ENCODE data around the gene LIMS1. TPM values are rescaled to one million over a fixed set of nuclear protein-coding genes. Genes with fewer than 3 reads are reported as not detected.

Gene LIMS1
- polyA plus RNA-seq, 1 experiment: 95.0 TPM

- CTCF ChIA-PET: interaction anchor here (1.0 to 5.6 kb wide), 3 partner anchors 9 to 135 kb away, joined by 4 to 53 read pairs (median 9); no protein-coding TSS in a partner anchor
- peak; percentile 86 for DNase-seq (ENCODE audit: low read depth, low spot score)
- H3K9me3 ChIP-seq (ENCODE audit: control insufficient read depth, insufficient read depth, low read length): no peaks in the 10 kb centered on the region
- no peak overlapping the region for H3K4me3 ChIP-seq (ENCODE audit: low read depth, low read length)
- no peak for TF ChIP-seq CTCF (IDR thresholded peaks at IDR 0.05; ENCODE audit: low read depth, low read length)
- POLR2A ChIA-PET: interaction anchor here (0.6 to 1.4 kb wide), 8 partner anchors 9 to 125 kb away, joined by 3 to 13 read pairs (median 4); partner anchors contain the start of gene LIMS1
- H3K27me3 ChIP-seq (ENCODE audit: control insufficient read depth, insufficient read depth, low read length): no peaks in the 10 kb centered on the region
- peak overlapping the region; percentile 84 for H3K27ac ChIP-seq (ENCODE audit: low read depth, low read length)
Observed at GRCh38 chr2:108575132-108575966, 41.1 kb downstream of the LIMS1 start.

GRCh38 chr2:108577099-108577498 is 42.8 kb downstream of the LIMS1 start:
- no peak overlapping the region for H3K4me3 ChIP-seq (ENCODE audit: low read depth, low read length)
- ChIA-PET POLR2A (interaction anchor here (0.6 kb wide), 1 partner anchor 62 kb away, joined by 4 read pairs; no protein-coding TSS in a partner anchor), CTCF (interaction anchor here (1.0 to 1.9 kb wide), 2 partner anchors 59 to 60 kb away, joined by 3 to 7 read pairs; no protein-coding TSS in a partner anchor)

GRCh38 chr2:108579623-108580022 is 45.4 kb downstream of the LIMS1 start:
- Histone ChIP-seq H3K27ac (ENCODE audit: low read depth, low read length) (no peak overlapping the region), H3K27me3 (ENCODE audit: control insufficient read depth, insufficient read depth, low read length) (no peaks in the 10 kb centered on the region), H3K9me3 (ENCODE audit: control insufficient read depth, insufficient read depth, low read length) (no peaks in the 10 kb centered on the region), H3K4me3 (ENCODE audit: low read depth, low read length) (no peak overlapping the region)
- POLR2A ChIA-PET: interaction anchor here (0.8 kb wide), 1 partner anchor 9 kb away, joined by 4 read pairs; no protein-coding TSS in a partner anchor
- no peak for TF ChIP-seq CTCF (IDR thresholded peaks at IDR 0.05; ENCODE audit: low read depth, low read length)
- no peak for DNase-seq (ENCODE audit: low read depth, low spot score)
- CTCF ChIA-PET: interaction anchor here (1.0 to 2.0 kb wide), 2 partner anchors 14 to 44 kb away, joined by 3 to 5 read pairs; no protein-coding TSS in a partner anchor

More at GRCh38 chr2:108577099-108577498, 42.8 kb downstream of the LIMS1 start:
- H3K27me3 ChIP-seq (ENCODE audit: control insufficient read depth, insufficient read depth, low read length): no peaks in the 10 kb centered on the region
- no peak overlapping the region for H3K27ac ChIP-seq (ENCODE audit: low read depth, low read length)
- H3K9me3 ChIP-seq (ENCODE audit: control insufficient read depth, insufficient read depth, low read length): no peaks in the 10 kb centered on the region
- no peak for TF ChIP-seq CTCF (IDR thresholded peaks at IDR 0.05; ENCODE audit: low read depth, low read length)
- no peak for DNase-seq (ENCODE audit: low read depth, low spot score)

GRCh38 chr2:108580050-108580449 is 45.8 kb downstream of the LIMS1 start:
- peak overlapping the region; percentile 84 for H3K27ac ChIP-seq (ENCODE audit: low read depth, low read length)
- ChIA-PET POLR2A (interaction anchor here (0.8 kb wide), 1 partner anchor 9 kb away, joined by 4 read pairs; no protein-coding TSS in a partner anchor), CTCF (interaction anchor here (1.0 to 2.0 kb wide), 2 partner anchors 14 to 45 kb away, joined by 3 to 5 read pairs; no protein-coding TSS in a partner anchor)
- H3K9me3 ChIP-seq (ENCODE audit: control insufficient read depth, insufficient read depth, low read length): no peaks in the 10 kb centered on the region
- no peak for TF ChIP-seq CTCF (IDR thresholded peaks at IDR 0.05; ENCODE audit: low read depth, low read length)
- no peak overlapping the region for H3K4me3 ChIP-seq (ENCODE audit: low read depth, low read length)
- no peaks in the 10 kb centered on the region for H3K27me3 ChIP-seq (ENCODE audit: control insufficient read depth, insufficient read depth, low read length)
- no peak for DNase-seq (ENCODE audit: low read depth, low spot score)
